A549 (cell line): ENCODE data around the gene CD4. TPM values are rescaled to one million over a fixed set of nuclear protein-coding genes. Genes with fewer than 3 reads are reported as not detected.

ENCODE experiments used
- ATAC-seq, 2 experiments: fragments of 200-7000 bp in 1 of 2; fragments of >200 bp in 1 of 2; cut with Nextera tagmentation in 1 of 2; cut with Tn5 transposase in 1 of 2; 3 replicates each; pipeline versions ENCODE4 v1.8.0 to v1.9.1; 2018 to 2020; ENCODE audit warnings: mild to moderate bottlenecking in 1 of 2, moderate library complexity in 1 of 2
- CTCF ChIA-PET: fragments of 300-600 bp; sonication (Branson Sonifier 250); formaldehyde crosslinking; extraction: SDS; loops from one replicate; lab custom pipeline; 2021; ENCODE audit warnings: antibody characterized with exemption, inconsistent platforms; lab: Yijun Ruan, JAX
- POLR2A ChIA-PET: fragments of 350-600 bp; formaldehyde crosslinking; extraction: SDS; loops from one replicate; lab custom pipeline; 2021; ENCODE audit warnings: antibody characterized with exemption, inconsistent platforms; lab: Yijun Ruan, JAX
- DNase-seq, 2 experiments: peaks; one replicate each; pipeline versions ENCODE4 v3.0.0 to v3.0.0-alpha.2; 2011 to 2016; ENCODE audit warnings: low read depth in 1 of 2, low spot score in 1 of 2
- FAIRE-seq: peaks from 2 replicates; lab custom pipeline; 2011; peaks lifted over from hg19 to GRCh38; lab: Jason Lieb, UNC
- H3K27ac ChIP-seq, 2 experiments: fragments of >200 bp; sonication (Bioruptor Twin); formaldehyde crosslinking; 3 replicates each; pipeline ENCODE4 v1.5.1; 2016 to 2017
- H3K4me1 ChIP-seq: fragments of >200 bp; sonication (Bioruptor Twin); formaldehyde crosslinking; 3 replicates; pipeline ENCODE4 v1.6.1; 2016
- H3K4me2 ChIP-seq: fragments of >200 bp; sonication (Bioruptor Twin); formaldehyde crosslinking; 3 replicates; pipeline ENCODE4 v1.6.1; 2016
- H3K4me3 ChIP-seq: fragments of >200 bp; sonication (Bioruptor Twin); formaldehyde crosslinking; 3 replicates; pipeline ENCODE4 v1.5.1; 2016
- H3K9me3 ChIP-seq: fragments of >200 bp; sonication (Bioruptor Twin); formaldehyde crosslinking; 3 replicates; pipeline ENCODE4 v1.6.1; 2016
- CEBPB ChIP-seq, 2 experiments: fragments of >200 bp in 1 of 2; sonication (Bioruptor Twin) in 1 of 2; formaldehyde crosslinking in 1 of 2; IDR thresholded peaks; 2 replicates each; pipeline ENCODE4 v1.6.1; 2012 to 2016
- CHD4 ChIP-seq: fragments of 200-600 bp; sonication (generic); IDR thresholded peaks from 2 replicates; pipeline ENCODE4 v1.6.1; 2016; ENCODE audit warnings: antibody characterized with exemption, mild to moderate bottlenecking, borderline replicate concordance
- FOSB ChIP-seq: fragments of 250-450 bp; sonication (Bioruptor Pico); IDR thresholded peaks from 2 replicates; pipeline ENCODE4 v1.5.0; 2020; ENCODE audit warnings: mild to moderate bottlenecking, moderate library complexity
- FOSL2 ChIP-seq, 2 experiments: fragments of 450-650 bp in 1 of 2; fragments of >200 bp in 1 of 2; sonication (Bioruptor Twin) in 1 of 2; formaldehyde crosslinking; IDR thresholded peaks; 2 replicates each; pipeline versions ENCODE4 v1.5.0 to v1.6.1; 2016 to 2020; ENCODE audit warnings: mild to moderate bottlenecking in 1 of 2, moderate library complexity in 1 of 2
- FOXS1 ChIP-seq: fragments of 250-450 bp; sonication (Bioruptor Pico); IDR thresholded peaks from 2 replicates; pipeline ENCODE4 v1.5.0; 2020; ENCODE audit warnings: mild to moderate bottlenecking, moderate library complexity
- HDAC2 ChIP-seq: fragments of 200-600 bp; sonication (generic); IDR thresholded peaks from 2 replicates; pipeline ENCODE4 v1.6.1; 2016
- HOXA7 ChIP-seq: fragments of 250-450 bp; sonication (Bioruptor Pico); IDR thresholded peaks from 2 replicates; pipeline ENCODE4 v1.5.0; 2020; ENCODE audit warnings: mild to moderate bottlenecking, moderate library complexity
- HOXB5 ChIP-seq: fragments of 250-450 bp; sonication (Bioruptor Pico); IDR thresholded peaks from 2 replicates; pipeline ENCODE4 v1.5.0; 2020; ENCODE audit warnings: mild to moderate bottlenecking, moderate library complexity
- JUNB ChIP-seq: fragments of >200 bp; sonication (Bioruptor Twin); formaldehyde crosslinking; IDR thresholded peaks from 2 replicates; pipeline ENCODE4 v1.6.1; 2016
- MAFK ChIP-seq: fragments of 450-650 bp; IDR thresholded peaks from 2 replicates; pipeline ENCODE4 v1.6.1; 2014; ENCODE audit not compliant: partially characterized antibody
- NFE2L2 ChIP-seq: fragments of 150-350 bp; conservative IDR thresholded peaks from 2 replicates; pipeline ENCODE4 v1.6.1; 2014; ENCODE audit warnings: low read length
- NPAS2 ChIP-seq: fragments of 250-450 bp; sonication (Bioruptor Pico); IDR thresholded peaks from 2 replicates; pipeline ENCODE4 v1.8.0; 2022; ENCODE audit warnings: mild to moderate bottlenecking, moderate library complexity, borderline replicate concordance
- RAD21 ChIP-seq, 2 experiments: fragments of >200 bp in 1 of 2; sonication (Bioruptor Twin) in 1 of 2; formaldehyde crosslinking in 1 of 2; IDR thresholded peaks in 1 of 2; conservative IDR thresholded peaks in 1 of 2; 2 replicates in 1 of 2; 3 replicates in 1 of 2; pipeline ENCODE4 v1.6.1; 2012 to 2018; ENCODE audit warnings: inconsistent platforms in 1 of 2
- RFX5 ChIP-seq: fragments of 450-650 bp; IDR thresholded peaks from 2 replicates; pipeline ENCODE4 v1.7.1; 2014; ENCODE audit warnings: antibody characterized with exemption, mild to moderate bottlenecking, moderate library complexity
- RNF2 ChIP-seq: fragments of 200-600 bp; sonication (generic); IDR thresholded peaks from 2 replicates; pipeline ENCODE4 v1.6.1; 2016; ENCODE audit warnings: low read depth, mild to moderate bottlenecking, antibody characterized with exemption, moderate library complexity, borderline replicate concordance
- SMC3 ChIP-seq: fragments of >200 bp; sonication (Bioruptor Twin); formaldehyde crosslinking; IDR thresholded peaks from 3 replicates; pipeline ENCODE4 v1.6.1; 2018; ENCODE audit warnings: inconsistent platforms
- ZFP36 ChIP-seq: fragments of 450-650 bp; IDR thresholded peaks from 2 replicates; pipeline ENCODE4 v1.6.1; 2014; ENCODE audit warnings: borderline replicate concordance; ENCODE audit not compliant: partially characterized antibody
- ZNF302 ChIP-seq: fragments of 250-450 bp; sonication (Bioruptor Pico); IDR thresholded peaks from 2 replicates; pipeline ENCODE4 v1.9.0; 2021; ENCODE audit warnings: inconsistent platforms, mild to moderate bottlenecking, moderate library complexity
- WGBS: methylation state at CpG from one replicate; pipeline ENCODE4 v1.1.6; 2017; ENCODE audit errors: missing lambda C conversion rate; 5-methylcytosine and 5-hydroxymethylcytosine counted together
- polyA plus RNA-seq, 4 experiments: library from polyadenylated mRNA; depleted of rRNA in 3 of 4; stranded (reverse); fragments of >200 nt; fragmentation: RNase III in 1 of 4; extraction: RNeasy Plus Mini Kit Qiagen cat#74134 plus additional on column Dnase treatment in 1 of 4; gene quantifications; 2 replicates in 3 of 4; 3 replicates in 1 of 4; pipeline ENCODE4 v1.2.3, GENCODE V29; 2011 to 2017
- TF ChIP-seq, protein P1 (sequence below): fragments of 150-350 bp; IDR thresholded peaks from 2 replicates; pipeline ENCODE4 v1.6.1; 2014; ENCODE audit warnings: low read depth, mild to moderate bottlenecking, low read length
- TF ChIP-seq, protein P2 (sequence below): fragments of 200-600 bp; sonication (generic); IDR thresholded peaks from 2 replicates; pipeline ENCODE4 v1.6.1; 2016; ENCODE audit warnings: antibody characterized with exemption, mild to moderate bottlenecking, moderate library complexity
- TF ChIP-seq, protein P3 (sequence below): fragments of 250-450 bp; sonication (Bioruptor Pico); IDR thresholded peaks from 2 replicates; pipeline ENCODE4 v1.5.0; 2020; ENCODE audit warnings: low read depth, mild to moderate bottlenecking, moderate library complexity
- TF ChIP-seq, protein P4 (sequence below): fragments of 450-650 bp; IDR thresholded peaks from 2 replicates; pipeline ENCODE4 v1.6.1; 2014; ENCODE audit warnings: antibody characterized with exemption
- TF ChIP-seq, protein P5 (sequence below): fragments of >200 bp; sonication (Bioruptor Twin); formaldehyde crosslinking; IDR thresholded peaks from 2 replicates; pipeline ENCODE4 v1.6.1; 2016

Gene CD4
- polyA plus RNA-seq, 2 of the 4 experiments (the other 2 are of a cell fraction), result 0.03 TPM; not detected in 1

DNA sequence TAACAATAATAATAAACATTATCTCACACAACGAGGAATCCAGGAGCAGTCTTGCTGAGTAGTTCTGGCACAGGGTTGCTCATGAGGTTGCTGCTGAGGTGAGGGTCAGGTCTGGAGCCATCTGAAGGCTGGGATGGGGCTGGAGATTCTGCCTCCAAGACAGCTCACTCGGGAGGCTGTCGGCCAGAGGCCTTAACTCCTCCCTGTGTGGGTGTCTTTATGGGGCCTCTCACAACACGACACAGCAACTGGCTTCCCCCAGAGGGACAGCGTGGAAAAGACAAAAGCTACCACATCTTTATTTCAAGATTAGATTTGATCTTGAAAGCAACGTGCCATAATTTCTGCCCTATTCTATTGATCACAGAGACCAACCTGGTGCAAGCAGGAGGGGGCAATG is 7.2 kb upstream of the CD4 start (continued):
- TF ChIP-seq, protein P1, sequence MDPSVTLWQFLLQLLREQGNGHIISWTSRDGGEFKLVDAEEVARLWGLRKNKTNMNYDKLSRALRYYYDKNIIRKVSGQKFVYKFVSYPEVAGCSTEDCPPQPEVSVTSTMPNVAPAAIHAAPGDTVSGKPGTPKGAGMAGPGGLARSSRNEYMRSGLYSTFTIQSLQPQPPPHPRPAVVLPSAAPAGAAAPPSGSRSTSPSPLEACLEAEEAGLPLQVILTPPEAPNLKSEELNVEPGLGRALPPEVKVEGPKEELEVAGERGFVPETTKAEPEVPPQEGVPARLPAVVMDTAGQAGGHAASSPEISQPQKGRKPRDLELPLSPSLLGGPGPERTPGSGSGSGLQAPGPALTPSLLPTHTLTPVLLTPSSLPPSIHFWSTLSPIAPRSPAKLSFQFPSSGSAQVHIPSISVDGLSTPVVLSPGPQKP, result no peak
- TF ChIP-seq, protein P2, sequence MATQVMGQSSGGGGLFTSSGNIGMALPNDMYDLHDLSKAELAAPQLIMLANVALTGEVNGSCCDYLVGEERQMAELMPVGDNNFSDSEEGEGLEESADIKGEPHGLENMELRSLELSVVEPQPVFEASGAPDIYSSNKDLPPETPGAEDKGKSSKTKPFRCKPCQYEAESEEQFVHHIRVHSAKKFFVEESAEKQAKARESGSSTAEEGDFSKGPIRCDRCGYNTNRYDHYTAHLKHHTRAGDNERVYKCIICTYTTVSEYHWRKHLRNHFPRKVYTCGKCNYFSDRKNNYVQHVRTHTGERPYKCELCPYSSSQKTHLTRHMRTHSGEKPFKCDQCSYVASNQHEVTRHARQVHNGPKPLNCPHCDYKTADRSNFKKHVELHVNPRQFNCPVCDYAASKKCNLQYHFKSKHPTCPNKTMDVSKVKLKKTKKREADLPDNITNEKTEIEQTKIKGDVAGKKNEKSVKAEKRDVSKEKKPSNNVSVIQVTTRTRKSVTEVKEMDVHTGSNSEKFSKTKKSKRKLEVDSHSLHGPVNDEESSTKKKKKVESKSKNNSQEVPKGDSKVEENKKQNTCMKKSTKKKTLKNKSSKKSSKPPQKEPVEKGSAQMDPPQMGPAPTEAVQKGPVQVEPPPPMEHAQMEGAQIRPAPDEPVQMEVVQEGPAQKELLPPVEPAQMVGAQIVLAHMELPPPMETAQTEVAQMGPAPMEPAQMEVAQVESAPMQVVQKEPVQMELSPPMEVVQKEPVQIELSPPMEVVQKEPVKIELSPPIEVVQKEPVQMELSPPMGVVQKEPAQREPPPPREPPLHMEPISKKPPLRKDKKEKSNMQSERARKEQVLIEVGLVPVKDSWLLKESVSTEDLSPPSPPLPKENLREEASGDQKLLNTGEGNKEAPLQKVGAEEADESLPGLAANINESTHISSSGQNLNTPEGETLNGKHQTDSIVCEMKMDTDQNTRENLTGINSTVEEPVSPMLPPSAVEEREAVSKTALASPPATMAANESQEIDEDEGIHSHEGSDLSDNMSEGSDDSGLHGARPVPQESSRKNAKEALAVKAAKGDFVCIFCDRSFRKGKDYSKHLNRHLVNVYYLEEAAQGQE, result no peak
- TF ChIP-seq, all 56 proteins: peak for 0

DNA sequence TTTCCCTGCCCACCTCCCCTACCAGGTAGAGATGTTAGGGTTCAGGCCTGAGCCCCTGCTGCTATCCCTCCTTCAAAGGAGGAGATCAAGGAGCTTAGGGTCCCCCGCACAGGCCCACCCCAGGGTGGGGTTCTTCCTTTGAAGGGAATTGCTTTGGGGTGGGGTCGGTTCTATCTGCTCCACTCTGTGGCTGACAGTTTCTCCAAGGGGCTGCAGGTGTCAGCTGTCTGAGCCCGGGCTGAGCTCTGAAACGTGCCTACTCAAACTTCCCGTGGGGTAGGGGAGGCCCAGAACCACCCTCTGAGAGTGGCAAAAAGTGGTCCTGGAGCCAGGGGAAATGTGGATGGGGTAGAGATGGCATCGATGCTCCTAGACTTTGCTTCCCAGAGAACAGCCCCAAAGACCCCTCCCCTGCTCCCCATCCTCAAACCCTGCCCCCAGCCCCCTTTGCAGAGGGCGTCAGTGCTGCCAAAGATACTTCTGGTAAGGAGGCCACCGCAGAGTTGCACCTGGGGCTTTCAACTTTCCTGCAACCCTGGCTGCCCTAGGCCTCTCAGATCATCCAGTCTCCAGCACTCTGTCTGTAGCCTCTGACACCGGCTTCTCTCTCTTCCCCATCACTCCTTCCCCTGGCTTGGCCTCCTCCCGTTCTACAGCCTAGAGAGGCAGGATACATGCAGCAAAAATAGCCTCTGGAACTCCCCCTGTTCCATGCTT is 6.3 kb upstream of the CD4 start:
- H3K4me2 ChIP-seq, result no peak overlapping the region
- H3K4me3 ChIP-seq, result no peak overlapping the region
- no peaks in the 10 kb centered on the region for H3K9me3 ChIP-seq
- TF ChIP-seq JUNB, result no peak
- TF ChIP-seq CEBPB (IDR thresholded peaks at IDR 0.05), result no peak
- no peak for TF ChIP-seq SMC3
- TF ChIP-seq, protein P3, sequence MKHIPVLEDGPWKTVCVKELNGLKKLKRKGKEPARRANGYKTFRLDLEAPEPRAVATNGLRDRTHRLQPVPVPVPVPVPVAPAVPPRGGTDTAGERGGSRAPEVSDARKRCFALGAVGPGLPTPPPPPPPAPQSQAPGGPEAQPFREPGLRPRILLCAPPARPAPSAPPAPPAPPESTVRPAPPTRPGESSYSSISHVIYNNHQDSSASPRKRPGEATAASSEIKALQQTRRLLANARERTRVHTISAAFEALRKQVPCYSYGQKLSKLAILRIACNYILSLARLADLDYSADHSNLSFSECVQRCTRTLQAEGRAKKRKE (CRISPR knock-in tag), result no peak
- TF ChIP-seq, protein P4, sequence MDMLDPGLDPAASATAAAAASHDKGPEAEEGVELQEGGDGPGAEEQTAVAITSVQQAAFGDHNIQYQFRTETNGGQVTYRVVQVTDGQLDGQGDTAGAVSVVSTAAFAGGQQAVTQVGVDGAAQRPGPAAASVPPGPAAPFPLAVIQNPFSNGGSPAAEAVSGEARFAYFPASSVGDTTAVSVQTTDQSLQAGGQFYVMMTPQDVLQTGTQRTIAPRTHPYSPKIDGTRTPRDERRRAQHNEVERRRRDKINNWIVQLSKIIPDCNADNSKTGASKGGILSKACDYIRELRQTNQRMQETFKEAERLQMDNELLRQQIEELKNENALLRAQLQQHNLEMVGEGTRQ, result no peak
- no peak for TF ChIP-seq ZNF302 (CRISPR knock-in tag)
- no peak for TF ChIP-seq NPAS2 (CRISPR knock-in tag)
- no peak for TF ChIP-seq HDAC2
- TF ChIP-seq CHD4, result no peak
- no peak for TF ChIP-seq HOXB5 (CRISPR knock-in tag)
- no peak for TF ChIP-seq HOXA7 (CRISPR knock-in tag)
- TF ChIP-seq FOSB, result no peak
- no peak for TF ChIP-seq FOSL2 (IDR thresholded peaks at IDR 0.05)
- TF ChIP-seq FOSL2 (CRISPR knock-in tag; IDR thresholded peaks at IDR 0.05), result no peak
- no peak for TF ChIP-seq RAD21 (conservative IDR thresholded peaks at IDR 0.05 in 1 of 2, IDR thresholded peaks at IDR 0.05 in 1 of 2)
- peaks cover 9% of the 10 kb centered on the region; the same call in 1 of the 3 replicates for H3K4me1 ChIP-seq
- ChIA-PET POLR2A (interaction anchor here (2.8 kb wide), 1 partner anchor 30 kb away, joined by 8 read pairs; the partner anchor contains the start of gene MLF2), CTCF (interaction anchor here (0.6 to 26.0 kb wide), 10 partner anchors 9 to 496 kb away, joined by 3 to 670 read pairs (median 10); partner anchors contain the start of genes GPR162, LAG3, MLF2 and P3H3)
- H3K27ac ChIP-seq, result no peak overlapping the region
- DNase-seq, result no peak
- WGBS, result 62% methylated on average over 8 of the region's 10 CpGs
- ATAC-seq, result no peak
- no peak for FAIRE-seq

DNA sequence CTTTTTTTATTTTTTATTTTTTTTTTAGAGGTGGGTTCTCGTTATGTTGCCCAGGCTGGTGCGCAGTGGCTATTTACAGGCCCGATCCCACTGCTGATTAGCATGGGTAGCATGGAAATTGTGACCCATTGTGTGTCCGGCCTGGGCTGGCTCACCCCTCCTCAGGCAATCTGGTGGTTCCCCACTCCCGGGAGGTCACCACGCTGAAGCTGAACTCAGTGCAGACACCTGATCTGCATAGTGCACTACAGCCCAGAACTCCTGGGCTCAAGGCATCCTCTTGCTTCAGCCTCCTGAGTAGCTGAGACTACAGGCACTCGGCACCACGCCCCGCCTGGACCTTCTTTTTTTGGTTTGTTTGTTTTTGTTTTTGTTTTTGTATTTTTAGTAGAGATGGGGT is 5.5 kb upstream of the CD4 start:
- no peak overlapping the region for H3K4me3 ChIP-seq
- H3K27ac ChIP-seq, result no peak overlapping the region
- ATAC-seq (no peak), FAIRE-seq (no peak), DNase-seq (no peak)
- H3K4me1 ChIP-seq, result 0 out of 3 replicates have a peak, but pooled peaks cover 3% of the 10 kb centered on the region
- no peak overlapping the region for H3K4me2 ChIP-seq
- H3K9me3 ChIP-seq, result no peaks in the 10 kb centered on the region
- 90% methylated on average over 9 of the region's 9 CpGs for WGBS
- CTCF ChIA-PET, result interaction anchor here (1.7 to 26.0 kb wide), 7 partner anchors 15 to 65 kb away, joined by 4 to 670 read pairs (median 14); partner anchors contain the start of genes GPR162, LAG3, MLF2 and P3H3
- POLR2A ChIA-PET, result no interaction called here
- no peak for TF ChIP-seq RNF2
- TF ChIP-seq, protein P4, result no peak
- no peak for TF ChIP-seq MAFK
- TF ChIP-seq ZFP36, result no peak
- no peak for TF ChIP-seq FOXS1 (CRISPR knock-in tag)
- TF ChIP-seq, protein P5, sequence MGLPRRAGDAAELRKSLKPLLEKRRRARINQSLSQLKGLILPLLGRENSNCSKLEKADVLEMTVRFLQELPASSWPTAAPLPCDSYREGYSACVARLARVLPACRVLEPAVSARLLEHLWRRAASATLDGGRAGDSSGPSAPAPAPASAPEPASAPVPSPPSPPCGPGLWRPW, result no peak
- no peak for TF ChIP-seq RFX5
- TF ChIP-seq NFE2L2, result no peak
- TF ChIP-seq, protein P3 (CRISPR knock-in tag), result no peak
